Stimulated activated CD8-positive, alpha-beta memory T cell treated with anti-CD3 and anti-CD28 coated beads, Interleukin-4, amount 100 ng/mL, for 4 hours (primary cell): ENCODE measurements around the gene GABRB1.

ENCODE experiments used
- DNase-seq, 2 donors: peaks; one replicate each; pipeline ENCODE4 v3.0.0-alpha.2; 2020; ENCODE audit warnings: low read depth in 2 of 2, low spot score in 1 of 2

Gene GABRB1

GRCh38 chr4:47465004-47465403 lies 433.6 kb downstream of the GABRB1 start:
- DNase-seq = no peak

GRCh38 chr4:47466056-47466785 lies 434.9 kb downstream of the GABRB1 start:
- DNase-seq = no peak

DNA sequence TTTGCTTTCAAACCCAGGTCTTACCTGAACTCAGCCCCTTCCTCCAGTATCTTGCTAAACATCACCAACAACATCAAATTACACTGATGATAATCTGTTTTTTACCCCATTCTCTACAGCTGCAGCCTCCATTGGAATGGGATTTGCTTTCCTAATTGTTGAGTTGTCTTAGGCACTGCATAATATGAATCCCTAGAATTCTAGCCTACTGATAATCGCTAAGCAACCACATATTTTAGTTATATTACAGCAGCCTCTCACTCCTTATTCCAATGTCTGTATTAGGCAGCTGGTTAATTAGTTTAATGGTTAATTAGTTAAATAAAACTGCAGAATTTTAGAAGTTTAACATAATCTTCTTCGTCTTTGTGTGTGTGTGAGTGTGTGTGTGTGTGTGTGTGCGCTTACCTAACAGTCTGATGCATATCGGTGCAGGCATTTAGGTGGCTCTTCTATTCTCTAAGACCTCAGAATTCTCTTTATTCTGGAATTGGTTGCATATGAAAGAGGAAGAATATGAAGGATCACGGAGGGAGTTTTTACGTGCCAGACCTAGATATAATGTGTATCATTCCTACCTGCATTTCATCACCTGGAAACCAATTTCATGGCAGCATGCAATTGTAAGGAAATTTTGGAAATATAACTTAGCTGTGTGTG lies 437.5 kb downstream of the GABRB1 start:
- DNase-seq = no peak

- no peak for DNase-seq
Measured at GRCh38 chr4:47469951-47470350, 438.6 kb downstream of the GABRB1 start.

GRCh38 chr4:47471064-47471463 lies 439.7 kb downstream of the GABRB1 start:
- DNase-seq = no peak

- no peak for DNase-seq
Measured at GRCh38 chr4:47471591-47471990, 440.2 kb downstream of the GABRB1 start.

DNA sequence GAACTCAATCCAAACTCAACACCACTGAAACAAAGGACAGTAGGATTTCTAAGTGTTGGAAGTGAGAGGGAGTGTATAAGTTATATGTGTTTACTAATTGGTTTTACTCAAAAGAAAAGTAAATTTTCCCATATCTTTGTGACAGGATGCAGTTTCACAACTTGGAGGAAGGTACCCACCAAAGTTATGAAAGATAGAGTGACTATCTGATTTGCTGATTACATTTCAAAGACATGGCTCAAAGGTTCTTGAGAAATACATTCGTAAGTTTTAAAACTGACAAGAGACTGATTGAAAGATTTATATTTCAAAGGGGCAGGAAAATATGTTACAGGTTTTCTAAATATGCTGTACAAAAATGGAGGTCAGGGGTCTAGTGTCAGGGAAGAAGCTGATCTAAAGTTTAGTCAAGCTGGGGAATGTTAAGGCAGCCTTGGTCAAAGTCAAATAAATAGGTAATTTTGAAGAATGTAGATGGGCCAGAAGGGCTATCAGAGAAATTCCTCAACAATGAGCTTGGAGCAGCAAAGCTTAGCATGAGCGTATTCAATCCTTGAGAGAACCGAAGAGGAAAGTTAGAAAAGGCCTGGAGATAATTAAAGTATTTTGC lies 441.9 kb downstream of the GABRB1 start:
- no peak for DNase-seq

DNA sequence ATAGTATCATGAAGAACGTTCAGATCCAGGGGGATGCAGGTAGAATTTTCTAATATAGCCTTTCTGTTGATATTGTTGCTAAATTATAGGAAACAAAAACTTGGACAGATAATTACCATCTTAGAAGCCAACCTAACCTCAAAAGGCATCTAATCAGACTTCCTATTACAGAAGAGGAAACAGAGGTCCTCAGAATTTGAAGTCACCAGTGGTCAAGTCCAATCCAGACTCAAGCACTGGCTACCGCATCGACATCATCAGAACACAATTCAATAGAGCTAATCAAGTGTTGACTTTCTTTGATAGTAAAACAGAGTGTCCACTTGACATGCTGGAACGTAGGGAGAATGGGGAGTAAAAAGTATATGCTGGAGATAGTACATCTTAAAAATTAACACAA lies 443.4 kb downstream of the GABRB1 start:
- DNase-seq = no peak

DNA sequence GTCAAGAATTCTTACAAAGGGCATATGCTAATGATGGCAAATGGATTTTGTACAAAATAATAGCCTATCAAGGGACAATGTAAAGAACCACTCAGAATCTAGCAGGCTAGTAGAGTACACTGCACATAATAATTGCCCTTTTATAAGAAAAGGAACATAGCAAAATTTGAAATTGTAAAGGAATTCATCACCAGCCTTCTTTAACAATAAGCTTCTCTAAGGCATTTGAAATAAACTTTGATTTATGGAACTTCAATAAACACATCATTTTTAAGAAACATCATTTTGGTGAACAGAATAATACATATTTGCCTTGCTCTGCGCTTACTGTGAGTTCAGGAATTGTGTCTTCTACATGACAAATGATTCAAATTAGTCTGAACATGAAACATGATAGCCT lies 444.0 kb downstream of the GABRB1 start:
- no peak for DNase-seq
